Esophagus muscularis mucosa (tissue), 4 donors: ENCODE data around the gene ENOX1. TPM values are rescaled to one million over a fixed set of nuclear protein-coding genes. Genes with fewer than 3 reads are reported as not detected.
A peak's percentile ranks its signal among the peaks of the same experiment; 100 is the strongest.

Experiments used
- DNase-seq: peaks from one replicate; pipeline ENCODE4 v3.0.0-alpha.2; 2017; ENCODE audit errors: extremely low spot score
- H3K27ac ChIP-seq, 4 donors: fragments of 200-600 bp; sonication (generic); replicated peaks in 1 of 4; 1 replicate in 3 of 4; 2 replicates in 1 of 4; pipeline ENCODE4 v1.5.1; 2016 to 2019; ENCODE audit warnings: mild to moderate bottlenecking in 1 of 4
- H3K27me3 ChIP-seq, 4 donors: fragments of 200-600 bp; sonication (generic); one replicate each; pipeline versions ENCODE4 v1.5.1 to v1.6.0; 2016 to 2019
- H3K36me3 ChIP-seq, 4 donors: fragments of 200-600 bp; sonication (generic); one replicate each; pipeline ENCODE4 v1.5.1; 2016 to 2019
- H3K4me1 ChIP-seq, 4 donors: fragments of 200-600 bp; sonication (generic); one replicate each; pipeline ENCODE4 v1.5.1; 2016 to 2019
- H3K4me3 ChIP-seq, 4 donors: fragments of 200-600 bp; sonication (generic); 1 replicate in 2 of 4; 2 replicates in 2 of 4; pipeline ENCODE4 v1.5.1; 2016 to 2019; ENCODE audit warnings: mild to moderate bottlenecking in 4 of 4, moderate library complexity in 1 of 4
- H3K9me3 ChIP-seq, 4 donors: fragments of 200-600 bp; sonication (generic); 1 replicate in 3 of 4; 2 replicates in 1 of 4; pipeline ENCODE4 v1.5.1; 2016 to 2019
- EP300 ChIP-seq: sonication (generic); formaldehyde crosslinking; IDR thresholded peaks from one replicate; pipeline ENCODE4 v1.6.1; 2017; ENCODE audit warnings: antibody characterized with exemption
- POLR2A ChIP-seq: fragments of 450-650 bp; IDR thresholded peaks from one replicate; pipeline ENCODE4 v1.6.1; 2017; ENCODE audit warnings: antibody characterized with exemption, moderate library complexity, mild to moderate bottlenecking, low read depth
- POLR2AphosphoS5 ChIP-seq, 2 donors: sonication (generic); formaldehyde crosslinking; IDR thresholded peaks; one replicate each; pipeline ENCODE4 v1.6.1; 2017; ENCODE audit warnings: antibody characterized with exemption in 2 of 2
- WGBS: methylation state at CpG from one replicate; pipeline ENCODE4 v1.1.5; 2018; 5-methylcytosine and 5-hydroxymethylcytosine counted together
- intact Hi-C: fragments of 100-400 bp; cut with DNase I; formaldehyde crosslinking; loops from one replicate; pipeline ENCODE4 v1.15.1; 2023
- total RNA-seq, 4 donors: library from RNA; depleted of rRNA; stranded (reverse); fragments of >200 nt; gene quantifications; one replicate each; pipeline versions ENCODE4 v1.1.0 to v1.2.1, GENCODE V29; 2016
- TF ChIP-seq, protein P1 (sequence below), 3 experiments: fragments of 200-600 bp in 2 of 3; fragments of 450-650 bp in 1 of 3; sonication (generic) in 2 of 3; IDR thresholded peaks; one replicate each; pipeline ENCODE4 v1.5.1; 2017 to 2019; ENCODE audit warnings: antibody characterized with exemption in 3 of 3, mild to moderate bottlenecking in 2 of 3, moderate library complexity in 1 of 3

ENOX1 gene
- total RNA-seq, 4 donors from 2014 or later, result 9.3 to 14.1 (median 12.4) TPM

DNA sequence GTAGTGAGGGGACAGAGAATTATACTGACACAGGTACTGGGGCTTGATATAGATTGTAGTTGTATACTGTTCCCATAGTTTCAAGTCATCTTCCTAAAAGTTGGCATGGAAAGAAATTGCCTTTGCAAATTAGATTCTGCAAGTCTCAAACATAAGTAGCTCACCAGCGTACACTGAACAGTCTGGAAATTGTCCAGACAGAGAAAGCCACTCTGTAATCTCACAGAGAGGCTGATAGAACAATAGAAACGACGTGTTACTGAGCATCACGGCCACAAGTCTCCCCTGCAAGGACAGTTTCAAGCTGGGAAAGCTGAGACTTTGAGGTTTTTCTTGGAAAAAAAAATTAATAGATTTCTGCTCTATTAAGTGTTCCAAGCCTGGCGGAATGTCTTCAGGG lies 534.8 kb downstream of the ENOX1 start:
- Histone ChIP-seq H3K4me1 (no peaks in the 10 kb centered on the region), H3K4me3 (no peak overlapping the region), H3K36me3 (no peaks in the 10 kb centered on the region), H3K9me3 (no peaks in the 10 kb centered on the region), H3K27me3 (no peaks in the 10 kb centered on the region), H3K27ac (no peak overlapping the region)
- TF ChIP-seq, protein P1, sequence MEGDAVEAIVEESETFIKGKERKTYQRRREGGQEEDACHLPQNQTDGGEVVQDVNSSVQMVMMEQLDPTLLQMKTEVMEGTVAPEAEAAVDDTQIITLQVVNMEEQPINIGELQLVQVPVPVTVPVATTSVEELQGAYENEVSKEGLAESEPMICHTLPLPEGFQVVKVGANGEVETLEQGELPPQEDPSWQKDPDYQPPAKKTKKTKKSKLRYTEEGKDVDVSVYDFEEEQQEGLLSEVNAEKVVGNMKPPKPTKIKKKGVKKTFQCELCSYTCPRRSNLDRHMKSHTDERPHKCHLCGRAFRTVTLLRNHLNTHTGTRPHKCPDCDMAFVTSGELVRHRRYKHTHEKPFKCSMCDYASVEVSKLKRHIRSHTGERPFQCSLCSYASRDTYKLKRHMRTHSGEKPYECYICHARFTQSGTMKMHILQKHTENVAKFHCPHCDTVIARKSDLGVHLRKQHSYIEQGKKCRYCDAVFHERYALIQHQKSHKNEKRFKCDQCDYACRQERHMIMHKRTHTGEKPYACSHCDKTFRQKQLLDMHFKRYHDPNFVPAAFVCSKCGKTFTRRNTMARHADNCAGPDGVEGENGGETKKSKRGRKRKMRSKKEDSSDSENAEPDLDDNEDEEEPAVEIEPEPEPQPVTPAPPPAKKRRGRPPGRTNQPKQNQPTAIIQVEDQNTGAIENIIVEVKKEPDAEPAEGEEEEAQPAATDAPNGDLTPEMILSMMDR (IDR thresholded peaks at IDR 0.05), result no peak
- no peak for TF ChIP-seq POLR2AphosphoS5 (IDR thresholded peaks at IDR 0.05)
- TF ChIP-seq POLR2A, result no peak
- TF ChIP-seq EP300, result no peak
- WGBS, result 88% methylated on average over 5 of the region's 5 CpGs
- intact Hi-C loops, result no loop called here
- DNase-seq, result peak; percentile 39

GRCh38 chr13:43246382-43246781 lies 540.4 kb downstream of the ENOX1 start:
- no peak overlapping the region for H3K27ac ChIP-seq
- no peaks in the 10 kb centered on the region for H3K27me3 ChIP-seq
- H3K4me3 ChIP-seq, result no peak overlapping the region
- WGBS, result 67% methylated on average over 3 of the region's 3 CpGs
- DNase-seq, result peak; percentile 50
- intact Hi-C loops, result no loop called here
- H3K9me3 ChIP-seq, result no peaks in the 10 kb centered on the region
- H3K4me1 ChIP-seq, result no peaks in the 10 kb centered on the region
- TF ChIP-seq EP300, result no peak
- TF ChIP-seq, protein P1 (IDR thresholded peaks at IDR 0.05), result no peak
- H3K36me3 ChIP-seq, result no peaks in the 10 kb centered on the region

- Histone ChIP-seq H3K9me3 (no peaks in the 10 kb centered on the region), H3K36me3 (no peaks in the 10 kb centered on the region), H3K27me3 (no peaks in the 10 kb centered on the region), H3K4me1 (no peaks in the 10 kb centered on the region), H3K4me3 (no peak overlapping the region), H3K27ac (no peak overlapping the region)
- intact Hi-C loops, result no loop called here
- peak; percentile 55 for DNase-seq
- WGBS, result 96% methylated on average over 8 of the region's 8 CpGs
- TF ChIP-seq, protein P1 (IDR thresholded peaks at IDR 0.05), result no peak
- TF ChIP-seq POLR2AphosphoS5 (IDR thresholded peaks at IDR 0.05) (no peak), EP300 (no peak), POLR2A (no peak)
Observed at GRCh38 chr13:43245374-43245964, 541.3 kb downstream of the ENOX1 start.

- Histone ChIP-seq H3K9me3 (no peaks in the 10 kb centered on the region), H3K36me3 (no peaks in the 10 kb centered on the region), H3K4me3 (no peak overlapping the region), H3K27ac (no peak overlapping the region), H3K27me3 (no peaks in the 10 kb centered on the region), H3K4me1 (no peaks in the 10 kb centered on the region)
- 91% methylated on average over 5 of the region's 5 CpGs for WGBS
- TF ChIP-seq POLR2AphosphoS5 (IDR thresholded peaks at IDR 0.05) (no peak), POLR2A (no peak), EP300 (no peak)
- TF ChIP-seq, protein P1 (IDR thresholded peaks at IDR 0.05), result no peak
- intact Hi-C loops, result no loop called here
- peak; percentile 81 for DNase-seq
Observed at GRCh38 chr13:43244481-43244880, 542.3 kb downstream of the ENOX1 start.

DNA sequence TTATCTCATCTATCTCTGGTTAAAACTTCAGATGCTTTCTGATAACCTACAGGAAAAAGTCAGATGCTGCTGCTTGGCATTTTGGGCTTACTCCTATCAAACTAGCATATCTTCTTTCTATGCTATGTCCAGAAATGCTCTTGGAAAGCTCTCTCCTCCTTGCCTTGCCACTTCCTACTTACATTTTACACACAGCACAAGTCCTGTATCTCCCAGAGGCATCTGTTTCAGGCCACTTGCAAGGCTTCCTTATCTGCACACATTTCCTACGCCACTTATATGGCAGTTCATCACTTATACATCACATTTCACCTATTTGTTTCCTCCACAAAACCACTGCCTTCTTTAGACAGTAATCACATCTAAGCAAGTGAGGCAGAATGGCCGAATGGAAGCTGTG lies 543.1 kb downstream of the ENOX1 start:
- intact Hi-C loops, result no loop called here
- WGBS, result 58% methylated on average over 2 of the region's 2 CpGs
- Histone ChIP-seq H3K36me3 (no peaks in the 10 kb centered on the region), H3K27me3 (no peaks in the 10 kb centered on the region), H3K27ac (no peak overlapping the region), H3K9me3 (no peaks in the 10 kb centered on the region), H3K4me3 (no peak overlapping the region), H3K4me1 (no peaks in the 10 kb centered on the region)
- DNase-seq, result peak; percentile 42
- TF ChIP-seq POLR2A (no peak), EP300 (no peak), POLR2AphosphoS5 (IDR thresholded peaks at IDR 0.05) (no peak)
- TF ChIP-seq, protein P1 (IDR thresholded peaks at IDR 0.05), result no peak
